Inflammatory macrophage treated with lipopolysaccharide for 1 hour (primary cell): ENCODE results near the gene GAN.
"Not testable (repeated sequence)": the region's sequence is repeated elsewhere in the genome, so short reads cannot be mapped to it uniquely, and the experiment has no call there.

Experiments
- DNase-seq, 2 donors: peaks; one replicate each; pipeline ENCODE4 v3.0.0-alpha.2; 2020 to 2022

The GAN gene

GRCh38 chr16:81310045-81310644 is 4.6 kb upstream of the GAN start:
- no peak for DNase-seq

- no peak for DNase-seq
Observed at GRCh38 chr16:81311762-81312161, 3.0 kb upstream of the GAN start.

DNA sequence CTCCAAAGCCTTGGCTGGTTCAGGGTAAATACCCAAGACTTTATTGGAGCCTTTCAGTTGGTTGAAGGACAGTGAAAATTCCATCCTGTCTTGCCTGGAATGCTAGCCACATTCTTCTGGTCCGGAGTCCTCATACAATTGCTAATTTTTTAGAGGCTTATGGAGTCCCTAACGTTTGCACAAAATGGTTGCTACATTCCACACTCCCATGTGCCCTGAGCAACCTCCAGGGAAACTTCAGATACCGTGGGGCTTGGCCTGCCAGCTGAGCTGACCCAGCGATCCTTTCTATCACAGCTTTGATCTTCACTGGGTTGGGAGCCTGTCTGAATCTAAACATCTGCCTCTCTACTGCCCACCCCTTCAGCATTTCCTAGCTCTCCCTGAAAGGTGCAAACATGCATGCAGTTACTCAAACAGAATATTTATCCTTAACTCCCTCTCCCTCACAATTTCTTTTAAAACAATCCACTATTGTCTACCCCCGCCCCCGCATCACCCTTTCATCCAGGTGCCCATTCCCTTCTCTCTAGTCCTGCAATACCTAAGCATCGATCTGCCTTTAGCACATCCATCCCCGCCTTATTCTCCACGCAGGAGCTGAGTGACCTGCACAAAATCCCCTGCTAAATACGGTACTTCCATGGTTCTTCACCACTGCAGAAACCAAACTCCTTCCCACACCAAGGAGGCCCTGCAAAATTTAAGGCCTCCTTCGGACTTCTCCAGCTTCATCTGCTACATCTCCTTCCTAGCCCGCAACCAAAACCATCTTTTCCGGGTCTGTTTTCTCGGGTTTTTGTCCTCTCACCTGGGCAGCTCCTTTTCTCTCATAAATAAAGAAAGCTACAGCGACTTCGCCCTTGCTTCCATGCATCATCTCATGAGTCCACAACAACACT is 810 bp upstream of the GAN start:
- DNase-seq = no peak

GRCh38 chr16:81315271-81316175 is 761 bp downstream of the GAN start:
- DNase-seq = peak; percentile 58

GRCh38 chr16:81316176-81316496 is 1.4 kb downstream of the GAN start:
- DNase-seq = no peak

GRCh38 chr16:81318711-81319110 is 3.9 kb downstream of the GAN start:
- DNase-seq = no peak

GRCh38 chr16:81319221-81319912 is 4.6 kb downstream of the GAN start:
- no peak for DNase-seq

- DNase-seq = peak in 1 of 2 donors; percentile 64
Observed at GRCh38 chr16:81321039-81321438, 6.3 kb downstream of the GAN start.

- DNase-seq = peak in 1 of 2 donors; percentile 13
Observed at GRCh38 chr16:81321536-81321935, 6.8 kb downstream of the GAN start.

GRCh38 chr16:81324808-81325207 is 10.0 kb downstream of the GAN start:
- no peak for DNase-seq

DNA sequence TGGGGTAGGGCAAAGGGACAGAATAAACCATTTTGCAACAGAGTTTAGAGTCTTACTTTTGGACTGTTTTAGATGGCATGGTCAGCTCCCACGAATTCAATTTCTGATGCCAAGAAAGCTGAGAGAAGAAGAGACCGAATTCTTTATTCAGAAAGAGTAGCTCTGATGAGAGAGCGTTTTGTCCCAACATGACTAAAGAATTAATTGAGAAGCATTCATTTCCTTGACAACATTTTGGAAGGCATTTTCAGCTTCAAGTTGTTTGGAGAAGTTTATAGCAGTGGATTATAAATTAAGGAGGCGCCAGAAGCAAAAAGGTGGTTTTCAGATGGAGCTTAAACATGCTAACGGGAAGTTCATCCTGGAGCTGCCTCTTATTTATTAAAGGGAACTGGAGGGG is 12.2 kb downstream of the GAN start:
- DNase-seq = no peak

GRCh38 chr16:81327447-81328196 is 12.9 kb downstream of the GAN start:
- no peak for DNase-seq

DNA sequence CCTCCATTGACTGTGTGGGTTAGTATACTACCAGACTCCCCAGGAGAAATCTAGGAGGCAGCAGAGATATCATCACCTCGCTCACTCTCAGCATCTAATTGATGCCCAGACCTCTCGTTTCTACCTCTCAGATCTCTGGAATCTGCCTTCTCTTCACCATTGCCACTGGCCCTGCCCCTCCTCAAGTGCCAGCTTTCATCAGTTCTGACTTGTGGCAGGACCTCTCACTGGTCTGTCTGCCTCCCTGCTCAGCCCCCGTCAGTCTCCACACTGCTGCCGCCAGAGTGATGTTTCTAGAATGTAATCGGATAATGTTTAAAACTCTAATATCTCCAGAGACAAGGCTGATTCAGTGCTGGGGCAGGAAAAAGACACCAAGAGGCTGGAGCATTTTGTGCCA is 15.2 kb downstream of the GAN start:
- DNase-seq = no peak

DNA sequence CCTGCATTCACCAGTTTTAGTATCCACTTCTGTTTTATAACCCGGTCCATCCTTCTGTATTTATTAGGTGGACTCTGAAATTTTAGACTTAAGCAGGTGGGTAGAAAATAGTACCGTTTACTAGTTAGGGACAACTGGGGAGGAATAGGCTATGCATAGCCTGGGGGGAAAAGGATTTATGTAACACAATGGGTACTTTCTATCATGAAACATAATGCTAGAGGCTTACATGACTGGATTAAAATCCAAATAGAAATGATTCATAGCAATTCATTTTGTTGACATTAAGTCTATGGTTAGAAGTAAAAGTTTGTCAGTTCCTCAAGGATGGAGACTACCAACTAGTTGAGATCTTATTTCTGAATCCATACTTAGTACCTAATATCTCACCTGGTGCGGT is 18.6 kb downstream of the GAN start:
- no peak for DNase-seq

- DNase-seq = no peak
Observed at GRCh38 chr16:81335669-81336068, 20.9 kb downstream of the GAN start.

- no peak for DNase-seq
Observed at GRCh38 chr16:81337097-81337496, 22.3 kb downstream of the GAN start.

- DNase-seq = not testable (repeated sequence)
Observed at GRCh38 chr16:81345172-81345571, 30.4 kb downstream of the GAN start.

DNA sequence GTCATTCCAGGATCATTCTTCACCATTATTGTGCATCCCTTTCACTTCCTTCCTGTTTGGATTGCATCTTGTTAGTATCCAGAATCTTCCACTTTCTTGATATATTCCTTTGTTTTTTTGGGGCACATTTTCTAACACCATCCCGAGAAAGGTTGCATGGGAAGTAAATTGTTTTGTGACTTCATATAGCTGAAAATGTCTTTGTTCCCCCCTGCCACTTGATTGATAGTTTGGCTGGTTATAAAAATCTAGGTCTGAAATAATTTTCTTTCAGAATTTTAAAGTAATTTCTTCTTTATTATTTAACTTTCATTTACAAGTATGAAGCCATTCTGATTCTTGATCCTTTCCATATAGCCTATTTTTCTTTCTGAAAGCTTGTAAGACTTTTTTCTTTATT is 32.7 kb downstream of the GAN start:
- DNase-seq = no peak

- DNase-seq = no peak
Observed at GRCh38 chr16:81349608-81350305, 35.0 kb downstream of the GAN start.

DNA sequence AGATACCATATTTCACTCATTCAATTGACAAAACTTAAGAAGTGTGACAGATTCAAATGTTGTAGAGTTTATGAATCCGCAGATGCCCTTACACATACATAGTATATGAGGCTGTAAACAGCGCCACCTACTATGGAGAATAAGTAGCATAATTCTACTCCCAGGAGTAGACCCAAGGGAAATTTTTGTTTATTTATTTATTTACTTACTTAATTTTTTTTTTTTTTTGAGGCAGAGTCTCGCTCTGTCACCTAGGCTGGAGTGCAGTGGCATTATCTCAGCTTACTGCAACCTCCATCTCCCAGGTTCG is 35.5 kb downstream of the GAN start:
- DNase-seq = peak in 1 of 2 donors; percentile 0

DNA sequence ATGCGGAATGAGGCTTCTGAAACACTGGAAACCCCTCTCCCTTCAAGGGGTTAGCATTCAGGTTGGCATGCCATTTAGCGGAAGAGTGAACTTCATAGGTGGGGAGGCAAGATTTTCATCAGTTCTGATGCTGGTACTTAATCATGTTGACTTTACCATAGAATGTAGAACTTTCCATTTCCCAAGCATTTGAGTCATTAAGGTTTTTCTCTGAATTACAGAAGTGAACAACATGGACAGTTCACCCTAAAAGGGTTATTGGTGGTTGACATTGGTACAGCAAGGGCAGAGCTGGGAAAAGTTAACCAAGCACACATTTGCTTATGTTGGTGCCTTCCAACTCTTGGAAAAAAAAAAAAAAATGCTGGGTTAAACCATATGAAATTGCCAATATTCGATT is 39.1 kb downstream of the GAN start:
- no peak for DNase-seq
